DND-41 (cell line): Measurements from ENCODE around the gene TAF13.

Source experiments
- ATAC-seq: fragments of 200-7000 bp; cut with Tn5 transposase; 3 replicates; pipeline ENCODE4 v1.9.1; 2021; ENCODE audit warnings: low read depth; ENCODE audit not compliant: insufficient read depth
- DNase-seq: peaks from one replicate; pipeline ENCODE4 v3.0.0-alpha.2; 2020
- H2AFZ ChIP-seq: 2 replicates; pipeline ENCODE4 v1.6.0; 2012; ENCODE audit warnings: low read depth, low read length
- H3K27ac ChIP-seq: 2 replicates; pipeline ENCODE4 v1.5.1; 2012; ENCODE audit warnings: low read length, inconsistent platforms
- H3K27me3 ChIP-seq: fragments of 200-600 bp; sonication (generic); 2 replicates; pipeline ENCODE4 v1.6.0; 2012; ENCODE audit warnings: low read length, mild to moderate bottlenecking, inconsistent platforms; ENCODE audit not compliant: insufficient read depth, poor library complexity
- H3K36me3 ChIP-seq: 2 replicates; pipeline ENCODE4 v1.5.1; 2012; ENCODE audit warnings: low read length, inconsistent platforms; ENCODE audit not compliant: insufficient read depth
- H3K4me1 ChIP-seq: 2 replicates; pipeline ENCODE4 v1.5.1; 2012; ENCODE audit warnings: mild to moderate bottlenecking, low read length; ENCODE audit not compliant: insufficient read depth
- H3K4me2 ChIP-seq: 2 replicates; pipeline ENCODE4 v1.6.0; 2012; ENCODE audit warnings: mild to moderate bottlenecking, moderate library complexity, low read length, inconsistent platforms; ENCODE audit not compliant: insufficient read depth
- H3K4me3 ChIP-seq, 2 experiments: fragments of 200-600 bp in 1 of 2; shearing (Covaris generic) in 1 of 2; 2 replicates each; pipeline ENCODE4 v1.5.1; 2012 to 2016; ENCODE audit warnings: inconsistent platforms in 2 of 2, low read length in 2 of 2, mild to moderate bottlenecking in 2 of 2, low read depth in 1 of 2, moderate library complexity in 1 of 2
- H3K79me2 ChIP-seq: 2 replicates; pipeline ENCODE4 v1.6.0; 2012; ENCODE audit warnings: low read length, inconsistent platforms; ENCODE audit not compliant: insufficient read depth
- H3K9ac ChIP-seq: 2 replicates; pipeline ENCODE4 v1.6.0; 2012; ENCODE audit warnings: low read depth, mild to moderate bottlenecking, inconsistent platforms, low read length, moderate library complexity
- H3K9me3 ChIP-seq: 2 replicates; pipeline ENCODE4 v1.5.1; 2012; ENCODE audit warnings: low read length, moderate library complexity, mild to moderate bottlenecking, inconsistent platforms; ENCODE audit not compliant: insufficient read depth, severe bottlenecking
- H4K20me1 ChIP-seq: 2 replicates; pipeline ENCODE4 v1.6.0; 2012; ENCODE audit warnings: low read length; ENCODE audit not compliant: insufficient read depth
- CTCF ChIP-seq: IDR thresholded peaks from 2 replicates; pipeline ENCODE4 v1.5.1; 2012; ENCODE audit warnings: borderline replicate concordance, low read length, moderate library complexity, mild to moderate bottlenecking; ENCODE audit not compliant: poor library complexity, severe bottlenecking; ENCODE audit errors: extremely low read depth
- EZH2 ChIP-seq: IDR thresholded peaks from 3 replicates; pipeline ENCODE4 v1.6.1; 2012; ENCODE audit warnings: borderline replicate concordance, low read depth, mild to moderate bottlenecking, moderate library complexity, low read length, inconsistent platforms; ENCODE audit not compliant: severe bottlenecking

TAF13 gene

GRCh38 chr1:109080441-109081082, 4.8 kb upstream of the TAF13 start:
- peaks cover 2% of the 10 kb centered on the region for H3K79me2 ChIP-seq
- no peak overlapping the region for H3K4me3 ChIP-seq
- no peak overlapping the region for H3K9ac ChIP-seq
- no peaks in the 10 kb centered on the region for H3K36me3 ChIP-seq
- ATAC-seq (no peak), DNase-seq (no peak)
- no peak overlapping the region for H3K4me2 ChIP-seq
- H4K20me1 ChIP-seq: no peaks in the 10 kb centered on the region
- no peaks in the 10 kb centered on the region for H3K27me3 ChIP-seq
- H3K4me1 ChIP-seq: peaks cover 9% of the 10 kb centered on the region
- H3K27ac ChIP-seq: no peak overlapping the region
- H3K9me3 ChIP-seq: no peaks in the 10 kb centered on the region
- H2AFZ ChIP-seq: no peak overlapping the region
- TF ChIP-seq CTCF (no peak), EZH2 (no peak)

- DNase-seq: no peak
- no peak for ATAC-seq
- Histone ChIP-seq H3K36me3 (no peaks in the 10 kb centered on the region), H3K4me3 (no peak overlapping the region), H4K20me1 (no peaks in the 10 kb centered on the region), H2AFZ (no peak overlapping the region), H3K9ac (no peak overlapping the region), H3K79me2 (peaks cover 13% of the 10 kb centered on the region), H3K4me2 (no peak overlapping the region), H3K27me3 (no peaks in the 10 kb centered on the region), H3K4me1 (peaks cover 19% of the 10 kb centered on the region), H3K9me3 (no peaks in the 10 kb centered on the region), H3K27ac (no peak overlapping the region)
- TF ChIP-seq CTCF (no peak), EZH2 (no peak)
Observed at GRCh38 chr1:109079240-109079622, 3.4 kb upstream of the TAF13 start.

GRCh38 chr1:109078317-109078716, 2.5 kb upstream of the TAF13 start:
- no peaks in the 10 kb centered on the region for H3K9me3 ChIP-seq
- no peak overlapping the region for H3K4me3 ChIP-seq
- TF ChIP-seq EZH2 (no peak), CTCF (no peak)
- H3K4me1 ChIP-seq: peaks cover 20% of the 10 kb centered on the region
- ATAC-seq: no peak
- no peak for DNase-seq
- H4K20me1 ChIP-seq: no peaks in the 10 kb centered on the region
- no peak overlapping the region for H3K9ac ChIP-seq
- peaks cover 17% of the 10 kb centered on the region for H3K79me2 ChIP-seq
- no peak overlapping the region for H3K27ac ChIP-seq
- no peaks in the 10 kb centered on the region for H3K36me3 ChIP-seq
- H2AFZ ChIP-seq: no peak overlapping the region
- no peak overlapping the region for H3K4me2 ChIP-seq
- no peaks in the 10 kb centered on the region for H3K27me3 ChIP-seq
